ENCODE measurements around the gene EFNA4.
A peak's percentile ranks its signal among the peaks of the same experiment; 100 is the strongest.

- TF ChIP-seq CTCF (IDR thresholded peaks at IDR 0.05), result peak; percentile 98
- TF ChIP-seq EZH2 (IDR thresholded peaks at IDR 0.05), result no peak
- no peak for TF ChIP-seq EZH2phosphoT487 (IDR thresholded peaks at IDR 0.05)
Measured at GRCh38 chr1:155086128-155086741, 22.7 kb downstream of the EFNA4 start.
